ENCODE measurements around the gene MMP13.

The MMP13 gene

GRCh38 chr11:102933627-102934026 lies 21.9 kb downstream of the MMP13 start:
- CTCF ChIA-PET = interaction anchor here (0.6 kb wide), 1 partner anchor 155 kb away, joined by 5 read pairs; no protein-coding TSS in a partner anchor
- H3K36me3 ChIP-seq (ENCODE audit: control insufficient read depth in 2 of 2, insufficient read depth in 1 of 2, low read length in 2 of 2) = no peaks in the 10 kb centered on the region
- H3K9me3 ChIP-seq (ENCODE audit: control insufficient read depth, insufficient read depth, low read depth, low read length) = no peaks in the 10 kb centered on the region
- no peaks in the 10 kb centered on the region for H3K4me1 ChIP-seq (ENCODE audit: control insufficient read depth, insufficient read depth, low read length)
- no peak overlapping the region for H3K27ac ChIP-seq (ENCODE audit: extremely low read depth, low read depth, low read length)
- TF ChIP-seq ZNF202 (tag by site-specific recombination; IDR thresholded peaks at IDR 0.05; ENCODE audit: borderline replicate concordance) (no peak), ZSCAN18 (tag by site-specific recombination; IDR thresholded peaks at IDR 0.05) (no peak), ZNF184 (tag by site-specific recombination; IDR thresholded peaks at IDR 0.05) (no peak), ZNF26 (tag by site-specific recombination; IDR thresholded peaks at IDR 0.05) (no peak), ZBTB48 (tag by site-specific recombination; IDR thresholded peaks at IDR 0.05) (no peak), ZNF2 (tag by site-specific recombination; IDR thresholded peaks at IDR 0.05) (no peak), ZNF114 (tag by site-specific recombination; IDR thresholded peaks at IDR 0.05) (no peak), MEIS1 (CRISPR knock-in tag; IDR thresholded peaks at IDR 0.05; ENCODE audit: borderline replicate concordance) (no peak), ZNF148 (tag by site-specific recombination; IDR thresholded peaks at IDR 0.05; ENCODE audit: borderline replicate concordance) (no peak), ZNF239 (tag by site-specific recombination; IDR thresholded peaks at IDR 0.05) (no peak), BCL6B (tag by site-specific recombination; IDR thresholded peaks at IDR 0.05) (no peak), ZNF623 (tag by site-specific recombination; IDR thresholded peaks at IDR 0.05) (no peak), ZNF629 (tag by site-specific recombination; IDR thresholded peaks at IDR 0.05) (no peak), ZBTB8A (tag by site-specific recombination; IDR thresholded peaks at IDR 0.05) (no peak), GLIS1 (tag by site-specific recombination; IDR thresholded peaks at IDR 0.05) (no peak), SP2 (tag by site-specific recombination; IDR thresholded peaks at IDR 0.05) (no peak), ZNF677 (tag by site-specific recombination; IDR thresholded peaks at IDR 0.05) (no peak), ZNF169 (tag by site-specific recombination; IDR thresholded peaks at IDR 0.05) (no peak)
- no peak overlapping the region for H3K4me3 ChIP-seq (ENCODE audit: low read depth, low read length)
- POLR2A ChIA-PET = no interaction called here

GRCh38 chr11:102932678-102933077 lies 22.9 kb downstream of the MMP13 start:
- ChIA-PET POLR2A (no interaction called here), CTCF (interaction anchor here (0.9 to 1.2 kb wide), 2 partner anchors 8 to 9 kb away, joined by 5 to 6 read pairs; no protein-coding TSS in a partner anchor)
- Histone ChIP-seq H3K27ac (ENCODE audit: extremely low read depth, low read depth, low read length) (no peak overlapping the region), H3K4me3 (ENCODE audit: low read depth, low read length) (no peak overlapping the region), H3K36me3 (ENCODE audit: control insufficient read depth in 2 of 2, insufficient read depth in 1 of 2, low read length in 2 of 2) (no peaks in the 10 kb centered on the region), H3K4me1 (ENCODE audit: control insufficient read depth, insufficient read depth, low read length) (no peaks in the 10 kb centered on the region), H3K9me3 (ENCODE audit: control insufficient read depth, insufficient read depth, low read depth, low read length) (no peaks in the 10 kb centered on the region)
- no peak for TF ChIP-seq ZBTB26 (tag by site-specific recombination; optimal IDR thresholded peaks at IDR 0.05)
- no peak for TF ChIP-seq ZBTB7A (tag by site-specific recombination; IDR thresholded peaks at IDR 0.05; ENCODE audit: low read depth)
- no peak for TF ChIP-seq ZNF610 (tag by site-specific recombination; IDR thresholded peaks at IDR 0.05; ENCODE audit: borderline replicate concordance)
- no peak for TF ChIP-seq CTCF (tag by site-specific recombination; IDR thresholded peaks at IDR 0.05)
- no peak for TF ChIP-seq PBX3 (CRISPR knock-in tag; IDR thresholded peaks at IDR 0.05)
- no peak for TF ChIP-seq ZNF76 (tag by site-specific recombination; IDR thresholded peaks at IDR 0.05; ENCODE audit: borderline replicate concordance, low read depth)
- no peak for TF ChIP-seq ZNF214 (tag by site-specific recombination; IDR thresholded peaks at IDR 0.05; ENCODE audit: borderline replicate concordance)
